HCT116 (cell line): ENCODE data around the gene INTS6L. TPM values are rescaled to one million over a fixed set of nuclear protein-coding genes. Genes with fewer than 3 reads are reported as not detected.
A peak's percentile ranks its signal among the peaks of the same experiment; 100 is the strongest.
"Not testable (repeated sequence)": the region's sequence is repeated elsewhere in the genome, so short reads cannot be mapped to it uniquely, and the experiment has no call there.

ENCODE experiments used
- ATAC-seq: fragments of 200-7000 bp; cut with Tn5 transposase; 2 replicates; pipeline ENCODE4 v1.9.1; 2020; ENCODE audit warnings: mild to moderate bottlenecking, moderate library complexity
- BruUV-seq: library from RNA; stranded (reverse); fragments of 400-500 nt; replicated peaks from 2 replicates; lab custom pipeline; 2021; lab: Mats Ljungman, UMichigan
- CTCF ChIA-PET: fragments of 300-600 bp; sonication (Branson Sonifier 250); formaldehyde crosslinking; loops from one replicate; lab custom pipeline; 2021; ENCODE audit warnings: antibody characterized with exemption; lab: Charles Lee
- POLR2A ChIA-PET: fragments of 300-600, 350-600 bp; sonication (Branson Sonifier 250); formaldehyde crosslinking; loops from one replicate; lab custom pipeline; 2021; ENCODE audit warnings: antibody characterized with exemption; lab: Charles Lee
- RAD21 ChIA-PET, 2 experiments: fragments of 300-600 bp; sonication (Branson Sonifier 250); formaldehyde crosslinking; loops; one replicate each; lab custom pipeline; 2023; ENCODE audit warnings: low total read pairs in 2 of 2; ENCODE audit not compliant: uncharacterized antibody in 2 of 2, unreplicated experiment in 2 of 2, low non-redundant PET in 1 of 2; lab: Charles Lee
- DNase-seq: peaks from one replicate; pipeline ENCODE4 v3.0.0-alpha.2; 2010; ENCODE audit warnings: low read depth, low spot score
- H2AFZ ChIP-seq: fragments of 200-600 bp; shearing (Covaris generic), sonication (generic); 2 replicates; pipeline ENCODE4 v1.6.1; 2017; ENCODE audit warnings: low read depth, mixed run types, mixed read lengths, antibody characterized with exemption, low read length; ENCODE audit not compliant: poor library complexity, severe bottlenecking
- H3K27ac ChIP-seq: 2 replicates; pipeline ENCODE4 v1.5.1; 2012; ENCODE audit warnings: low read depth, low read length
- H3K27me3 ChIP-seq: fragments of 200-600 bp; sonication (generic); 2 replicates; pipeline ENCODE4 v1.6.1; 2016; ENCODE audit warnings: mixed run types, low read length, mixed read lengths; ENCODE audit not compliant: insufficient read depth
- H3K36me3 ChIP-seq, 2 experiments: fragments of 200-500 bp in 1 of 2; fragments of 200-600 bp in 1 of 2; sonication (Bioruptor generic) in 1 of 2; sonication (generic) in 1 of 2; 2 replicates each; pipeline versions ENCODE4 v1.5.1 to v1.6.1; 2014 to 2016; ENCODE audit warnings: low read length in 2 of 2, inconsistent platforms in 1 of 2, mixed read lengths in 1 of 2, mixed run types in 1 of 2; ENCODE audit not compliant: insufficient read depth in 2 of 2, control insufficient read depth in 1 of 2
- H3K4me1 ChIP-seq, 2 experiments: fragments of 200-600 bp in 1 of 2; sonication (generic) in 1 of 2; 2 replicates each; pipeline versions ENCODE4 v1.5.1 to v1.6.1; 2012 to 2017; ENCODE audit warnings: low read length in 2 of 2, inconsistent platforms in 1 of 2, mild to moderate bottlenecking in 1 of 2, mixed read lengths in 1 of 2, mixed run types in 1 of 2, moderate library complexity in 1 of 2; ENCODE audit not compliant: insufficient read depth in 2 of 2, control insufficient read depth in 1 of 2
- H3K4me2 ChIP-seq: fragments of 200-600 bp; sonication (generic); 2 replicates; pipeline ENCODE4 v1.6.1; 2017; ENCODE audit warnings: mixed run types, low read length, mixed read lengths
- H3K4me3 ChIP-seq, 2 experiments: fragments of 200-600 bp in 1 of 2; sonication (generic) in 1 of 2; replicated peaks in 1 of 2; 2 replicates each; pipeline ENCODE4 v1.5.1; 2011 to 2016; ENCODE audit warnings: low read length in 2 of 2, control low read depth in 1 of 2, low read depth in 1 of 2, mild to moderate bottlenecking in 1 of 2, mixed read lengths in 1 of 2, mixed run types in 1 of 2
- H3K79me2 ChIP-seq: fragments of 200-600 bp; sonication (generic); 2 replicates; pipeline ENCODE4 v1.6.1; 2017; ENCODE audit warnings: mild to moderate bottlenecking, mixed run types, low read length, moderate library complexity, mixed read lengths; ENCODE audit not compliant: insufficient read depth
- H3K9ac ChIP-seq: fragments of 200-600 bp; sonication (generic); 2 replicates; pipeline ENCODE4 v1.6.1; 2016; ENCODE audit warnings: low read length, mixed read lengths
- H3K9me2 ChIP-seq: fragments of 200-600 bp; sonication (generic), shearing (Covaris generic); 2 replicates; pipeline ENCODE4 v1.6.1; 2017; ENCODE audit warnings: mixed run types, mild to moderate bottlenecking, moderate library complexity; ENCODE audit not compliant: insufficient read depth
- H3K9me3 ChIP-seq, 2 experiments: fragments of 200-500 bp in 1 of 2; fragments of 200-600 bp in 1 of 2; sonication (Bioruptor generic) in 1 of 2; sonication (generic) in 1 of 2; 2 replicates each; pipeline ENCODE4 v1.6.1; 2014 to 2017; ENCODE audit warnings: low read length in 2 of 2, mixed read lengths in 2 of 2, inconsistent platforms in 1 of 2, low read depth in 1 of 2, mild to moderate bottlenecking in 1 of 2, mixed run types in 1 of 2, moderate library complexity in 1 of 2; ENCODE audit not compliant: control insufficient read depth in 1 of 2, insufficient read depth in 1 of 2
- H4K20me1 ChIP-seq: fragments of 200-600 bp; sonication (generic), shearing (Covaris generic); 2 replicates; pipeline ENCODE4 v1.6.1; 2017; ENCODE audit warnings: mixed run types, mild to moderate bottlenecking, moderate library complexity; ENCODE audit not compliant: insufficient read depth
- ELF1 ChIP-seq: IDR thresholded peaks from 2 replicates; pipeline ENCODE4 v1.6.1; 2012; ENCODE audit warnings: low read depth, borderline replicate concordance
- EZH2phosphoT487 ChIP-seq: fragments of 200-600 bp; IDR thresholded peaks from 2 replicates; pipeline ENCODE4 v1.6.1; 2018; ENCODE audit warnings: antibody characterized with exemption, borderline replicate concordance
- JUND ChIP-seq: IDR thresholded peaks from 2 replicates; pipeline ENCODE4 v1.6.1; 2012
- POLR2AphosphoS5 ChIP-seq: IDR thresholded peaks from 2 replicates; pipeline ENCODE4 v1.6.1; 2011; ENCODE audit warnings: mild to moderate bottlenecking, low read depth, low read length, moderate library complexity
- RAD21 ChIP-seq: IDR thresholded peaks from 2 replicates; pipeline ENCODE4 v1.6.1; 2012; ENCODE audit warnings: low read depth, mild to moderate bottlenecking
- ZNF274 ChIP-seq: fragments of 200-500 bp; sonication (Bioruptor generic); IDR thresholded peaks from 2 replicates; pipeline ENCODE4 v1.6.1; 2014; ENCODE audit warnings: mild to moderate bottlenecking, low read depth, low read length, inconsistent platforms
- intact Hi-C: fragments of 100-400 bp; cut with micrococcal nuclease; formaldehyde crosslinking; loops from 2 replicates; pipeline ENCODE4 v1.10.0; 2022
- total RNA-seq: library from RNA; stranded (reverse); gene quantifications from one replicate; pipeline ENCODE4 v1.2.1, GENCODE V29; 2021; ENCODE audit not compliant: unreplicated experiment
- TF ChIP-seq, protein P1 (sequence below), 3 experiments: fragments of 200-600 bp in 1 of 3; sonication (generic) in 1 of 3; IDR thresholded peaks in 2 of 3; conservative IDR thresholded peaks in 1 of 3; 2 replicates each; pipeline ENCODE4 v1.5.1; 2012 to 2017; ENCODE audit warnings: low read depth in 2 of 3, low read length in 2 of 3, antibody characterized with exemption in 1 of 3, borderline replicate concordance in 1 of 3, control low read depth in 1 of 3, mild to moderate bottlenecking in 1 of 3, mixed read lengths in 1 of 3, mixed run types in 1 of 3, moderate library complexity in 1 of 3; ENCODE audit not compliant: insufficient read depth in 1 of 3

Gene INTS6L
- total RNA-seq, 1 experiment from 2014 or later = 3.6 TPM

DNA sequence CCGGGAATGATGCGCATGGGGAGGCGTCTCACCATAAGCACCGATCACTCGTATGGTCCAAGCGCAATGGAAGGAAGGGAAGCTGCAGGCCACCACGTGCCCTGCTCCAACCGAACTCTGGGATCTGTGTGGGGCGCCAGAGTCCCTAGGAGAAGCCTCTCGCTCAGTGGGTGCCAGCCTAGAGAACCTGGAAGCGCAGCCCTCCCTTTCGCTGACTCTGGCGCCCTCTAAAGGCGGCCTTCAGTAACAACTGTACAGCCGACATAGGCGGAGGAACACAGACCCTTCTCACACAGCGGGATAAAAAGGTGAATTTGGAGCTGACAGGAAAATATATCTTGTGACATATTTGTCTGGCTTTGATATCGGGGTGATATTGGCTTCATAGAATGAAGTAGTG lies 76.0 kb downstream of the INTS6L start:
- POLR2A ChIA-PET = no interaction called here

DNA sequence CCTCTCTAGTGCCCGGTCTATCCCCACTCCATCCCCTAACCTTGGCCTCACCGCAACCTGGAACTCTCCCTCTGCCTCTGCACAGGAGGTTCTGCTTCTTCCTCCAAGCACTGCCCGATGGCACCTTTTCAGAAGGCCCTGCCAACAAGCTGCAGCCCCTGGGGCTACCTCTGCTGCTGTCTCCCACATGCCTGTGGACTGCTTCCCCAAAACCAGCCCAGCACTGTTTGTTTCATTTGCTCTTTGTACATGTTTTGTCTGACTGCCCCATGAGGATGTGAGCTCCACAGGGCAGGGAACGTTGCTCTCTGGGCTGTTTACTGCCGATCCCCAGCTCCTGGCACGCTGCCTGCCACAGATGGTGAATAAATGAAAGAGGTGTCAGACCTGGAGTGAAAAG lies 85.4 kb downstream of the INTS6L start:
- H3K9me3 ChIP-seq = no peaks in the 10 kb centered on the region
- RAD21 ChIA-PET = no interaction called here
- H3K27me3 ChIP-seq = no peaks in the 10 kb centered on the region
- TF ChIP-seq ZNF274 = no peak
- no peak for TF ChIP-seq ELF1
- no peak for TF ChIP-seq RAD21
- TF ChIP-seq POLR2AphosphoS5 = no peak
- no peak for TF ChIP-seq EZH2phosphoT487
- intact Hi-C loops = no loop called here
- no TSS peak for BruUV-seq
- DNase-seq (no peak), ATAC-seq (no peak)
- H2AFZ ChIP-seq = no peak overlapping the region
- POLR2A ChIA-PET = no interaction called here
- no peaks in the 10 kb centered on the region for H3K79me2 ChIP-seq
- no peak overlapping the region for H3K27ac ChIP-seq
- H3K4me3 ChIP-seq = no peak overlapping the region
- CTCF ChIA-PET = no interaction called here
- no peaks in the 10 kb centered on the region for H3K9me2 ChIP-seq
- no peak overlapping the region for H3K4me2 ChIP-seq
- no peaks in the 10 kb centered on the region for H3K36me3 ChIP-seq
- H3K4me1 ChIP-seq = no peaks in the 10 kb centered on the region
- no peaks in the 10 kb centered on the region for H4K20me1 ChIP-seq
- H3K9ac ChIP-seq = no peak overlapping the region

More for the DNA sequence above, 76.0 kb downstream of the INTS6L start:
- no peak overlapping the region for H3K9ac ChIP-seq
- no peaks in the 10 kb centered on the region for H3K36me3 ChIP-seq
- H3K4me1 ChIP-seq = no peaks in the 10 kb centered on the region
- ChIA-PET RAD21 (interaction anchor here in 1 of 2 experiments (0.6 kb wide), 1 partner anchor 164 kb away, joined by 4 read pairs; no protein-coding TSS in a partner anchor), CTCF (interaction anchor here (0.8 to 1.5 kb wide), 3 partner anchors 35 to 133 kb away, joined by 3 to 4 read pairs (median 4); no protein-coding TSS in a partner anchor)
- BruUV-seq = no TSS peak
- H3K27ac ChIP-seq = no peak overlapping the region
- TF ChIP-seq, protein P1, sequence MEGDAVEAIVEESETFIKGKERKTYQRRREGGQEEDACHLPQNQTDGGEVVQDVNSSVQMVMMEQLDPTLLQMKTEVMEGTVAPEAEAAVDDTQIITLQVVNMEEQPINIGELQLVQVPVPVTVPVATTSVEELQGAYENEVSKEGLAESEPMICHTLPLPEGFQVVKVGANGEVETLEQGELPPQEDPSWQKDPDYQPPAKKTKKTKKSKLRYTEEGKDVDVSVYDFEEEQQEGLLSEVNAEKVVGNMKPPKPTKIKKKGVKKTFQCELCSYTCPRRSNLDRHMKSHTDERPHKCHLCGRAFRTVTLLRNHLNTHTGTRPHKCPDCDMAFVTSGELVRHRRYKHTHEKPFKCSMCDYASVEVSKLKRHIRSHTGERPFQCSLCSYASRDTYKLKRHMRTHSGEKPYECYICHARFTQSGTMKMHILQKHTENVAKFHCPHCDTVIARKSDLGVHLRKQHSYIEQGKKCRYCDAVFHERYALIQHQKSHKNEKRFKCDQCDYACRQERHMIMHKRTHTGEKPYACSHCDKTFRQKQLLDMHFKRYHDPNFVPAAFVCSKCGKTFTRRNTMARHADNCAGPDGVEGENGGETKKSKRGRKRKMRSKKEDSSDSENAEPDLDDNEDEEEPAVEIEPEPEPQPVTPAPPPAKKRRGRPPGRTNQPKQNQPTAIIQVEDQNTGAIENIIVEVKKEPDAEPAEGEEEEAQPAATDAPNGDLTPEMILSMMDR (IDR thresholded peaks at IDR 0.05 in 2 of 3, conservative IDR thresholded peaks at IDR 0.05 in 1 of 3; ENCODE audit: borderline replicate concordance in 1 of 3, insufficient read depth in 1 of 3, low read depth in 2 of 3, low read length in 2 of 3) = peak; percentile 68 to 76 (median 70)
- no peak for TF ChIP-seq JUND
- peak; percentile 73 for TF ChIP-seq RAD21
- TF ChIP-seq, all 23 proteins: peak for 2
- no peak overlapping the region for H2AFZ ChIP-seq
- no peaks in the 10 kb centered on the region for H3K79me2 ChIP-seq
- no peaks in the 10 kb centered on the region for H3K9me2 ChIP-seq
- no peaks in the 10 kb centered on the region for H3K9me3 ChIP-seq
- 0 out of 2 replicates have a peak overlapping the region, but pooled peaks have one; percentile 9 for H3K4me2 ChIP-seq
- ATAC-seq (peak; percentile 95), DNase-seq (peak; percentile 38)
- no peak overlapping the region for H3K4me3 ChIP-seq
- H4K20me1 ChIP-seq = no peaks in the 10 kb centered on the region
- intact Hi-C loops = loop anchor here (1.0 kb wide), 1 partner anchor 112 kb away; no protein-coding TSS in a partner anchor
- H3K27me3 ChIP-seq = no peaks in the 10 kb centered on the region

DNA sequence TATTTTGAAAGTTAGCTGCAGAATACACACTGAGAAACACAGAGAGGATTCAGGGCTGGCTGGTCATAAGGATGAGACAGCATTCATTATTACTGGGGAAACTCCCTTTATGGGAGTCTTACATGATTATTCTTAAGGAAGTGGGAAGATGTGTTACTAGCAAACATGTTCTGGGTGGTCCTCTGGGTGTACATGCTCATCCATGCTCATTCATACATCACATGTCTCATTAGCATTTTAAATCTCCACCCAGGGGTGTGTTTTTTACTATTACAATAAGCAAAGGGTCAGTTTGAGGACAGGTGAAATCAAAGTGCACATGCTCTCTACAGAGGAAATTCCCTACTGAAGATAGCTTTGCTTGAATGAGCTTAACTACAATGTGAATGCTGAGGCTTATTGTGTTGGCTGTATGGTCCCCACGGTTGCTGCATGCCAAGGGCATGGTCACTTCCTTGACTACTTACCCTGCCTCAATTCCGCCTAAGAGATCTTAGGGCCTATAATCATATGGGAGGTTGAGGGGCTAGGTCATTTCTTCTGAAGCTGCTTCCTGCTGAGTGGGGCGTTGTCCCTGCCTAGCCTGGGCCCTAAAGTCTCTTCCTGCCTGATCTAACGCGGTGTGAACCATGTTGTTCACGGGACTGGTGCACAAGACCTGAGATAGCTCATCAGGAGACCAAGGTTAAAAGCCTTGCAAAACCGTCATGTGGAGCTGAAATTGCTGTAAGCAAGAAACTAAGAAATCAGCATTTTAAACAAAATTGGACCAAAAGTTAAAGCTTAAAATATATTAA lies 104.1 kb downstream of the INTS6L start:
- POLR2A ChIA-PET, H3K79me2 ChIP-seq, H4K20me1 ChIP-seq, H3K36me3 ChIP-seq, RAD21 ChIA-PET, H3K4me3 ChIP-seq, H2AFZ ChIP-seq, H3K27ac ChIP-seq, H3K9me3 ChIP-seq, H3K4me2 ChIP-seq, ATAC-seq, DNase-seq, H3K4me1 ChIP-seq, H3K9ac ChIP-seq, H3K9me2 ChIP-seq, H3K27me3 ChIP-seq, BruUV-seq: not testable (repeated sequence)
- intact Hi-C loops = loop anchor here (5.0 kb wide), 1 partner anchor 43 kb away; no protein-coding TSS in a partner anchor
- CTCF ChIA-PET = interaction anchor here (1.8 kb wide), 1 partner anchor 308 kb away, joined by 6 read pairs; no protein-coding TSS in a partner anchor
